ENCODE data around the gene ST8SIA5.

DNA sequence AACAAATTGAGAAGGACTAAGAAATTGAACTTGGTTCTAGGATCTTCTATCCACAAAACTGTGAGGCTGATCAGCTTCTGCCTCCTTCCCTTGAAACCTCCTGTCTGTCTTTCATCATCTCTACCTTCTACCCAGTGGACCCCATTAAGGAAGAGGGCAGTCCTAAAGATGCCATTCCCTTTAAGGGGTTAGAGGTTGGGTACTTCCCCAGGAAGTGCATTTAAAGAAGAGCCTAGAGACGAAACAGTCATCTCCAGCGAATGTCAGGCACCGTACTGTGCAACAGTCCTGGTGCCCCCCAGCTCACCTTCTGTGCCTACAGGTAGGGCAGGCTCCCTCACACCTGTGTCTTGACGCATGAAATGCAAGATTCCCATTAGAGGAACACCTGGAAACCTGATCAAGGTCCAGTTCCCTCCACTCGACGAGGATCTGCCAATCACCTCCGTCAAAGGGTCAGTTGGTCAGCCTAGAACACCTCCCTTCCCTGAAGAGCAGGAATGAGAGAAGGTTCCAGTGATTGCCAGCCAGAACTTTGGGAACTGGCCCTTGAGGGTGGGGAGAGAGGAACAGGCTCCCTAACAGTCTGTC, 120.7 kb downstream of the ST8SIA5 start:
- TF ChIP-seq, protein P1, sequence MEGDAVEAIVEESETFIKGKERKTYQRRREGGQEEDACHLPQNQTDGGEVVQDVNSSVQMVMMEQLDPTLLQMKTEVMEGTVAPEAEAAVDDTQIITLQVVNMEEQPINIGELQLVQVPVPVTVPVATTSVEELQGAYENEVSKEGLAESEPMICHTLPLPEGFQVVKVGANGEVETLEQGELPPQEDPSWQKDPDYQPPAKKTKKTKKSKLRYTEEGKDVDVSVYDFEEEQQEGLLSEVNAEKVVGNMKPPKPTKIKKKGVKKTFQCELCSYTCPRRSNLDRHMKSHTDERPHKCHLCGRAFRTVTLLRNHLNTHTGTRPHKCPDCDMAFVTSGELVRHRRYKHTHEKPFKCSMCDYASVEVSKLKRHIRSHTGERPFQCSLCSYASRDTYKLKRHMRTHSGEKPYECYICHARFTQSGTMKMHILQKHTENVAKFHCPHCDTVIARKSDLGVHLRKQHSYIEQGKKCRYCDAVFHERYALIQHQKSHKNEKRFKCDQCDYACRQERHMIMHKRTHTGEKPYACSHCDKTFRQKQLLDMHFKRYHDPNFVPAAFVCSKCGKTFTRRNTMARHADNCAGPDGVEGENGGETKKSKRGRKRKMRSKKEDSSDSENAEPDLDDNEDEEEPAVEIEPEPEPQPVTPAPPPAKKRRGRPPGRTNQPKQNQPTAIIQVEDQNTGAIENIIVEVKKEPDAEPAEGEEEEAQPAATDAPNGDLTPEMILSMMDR (IDR thresholded peaks at IDR 0.05 in 2 of 3, conservative IDR thresholded peaks at IDR 0.05 in 1 of 3; ENCODE audit: insufficient read depth in 2 of 3, low read depth in 1 of 3, low read length in 3 of 3): no peak
- TF ChIP-seq TGIF2 (CRISPR knock-in tag; IDR thresholded peaks at IDR 0.05): no peak
- no peak for TF ChIP-seq POLR2B (IDR thresholded peaks at IDR 0.05; ENCODE audit: low read depth, partially characterized antibody)
- TF ChIP-seq, protein P2, sequence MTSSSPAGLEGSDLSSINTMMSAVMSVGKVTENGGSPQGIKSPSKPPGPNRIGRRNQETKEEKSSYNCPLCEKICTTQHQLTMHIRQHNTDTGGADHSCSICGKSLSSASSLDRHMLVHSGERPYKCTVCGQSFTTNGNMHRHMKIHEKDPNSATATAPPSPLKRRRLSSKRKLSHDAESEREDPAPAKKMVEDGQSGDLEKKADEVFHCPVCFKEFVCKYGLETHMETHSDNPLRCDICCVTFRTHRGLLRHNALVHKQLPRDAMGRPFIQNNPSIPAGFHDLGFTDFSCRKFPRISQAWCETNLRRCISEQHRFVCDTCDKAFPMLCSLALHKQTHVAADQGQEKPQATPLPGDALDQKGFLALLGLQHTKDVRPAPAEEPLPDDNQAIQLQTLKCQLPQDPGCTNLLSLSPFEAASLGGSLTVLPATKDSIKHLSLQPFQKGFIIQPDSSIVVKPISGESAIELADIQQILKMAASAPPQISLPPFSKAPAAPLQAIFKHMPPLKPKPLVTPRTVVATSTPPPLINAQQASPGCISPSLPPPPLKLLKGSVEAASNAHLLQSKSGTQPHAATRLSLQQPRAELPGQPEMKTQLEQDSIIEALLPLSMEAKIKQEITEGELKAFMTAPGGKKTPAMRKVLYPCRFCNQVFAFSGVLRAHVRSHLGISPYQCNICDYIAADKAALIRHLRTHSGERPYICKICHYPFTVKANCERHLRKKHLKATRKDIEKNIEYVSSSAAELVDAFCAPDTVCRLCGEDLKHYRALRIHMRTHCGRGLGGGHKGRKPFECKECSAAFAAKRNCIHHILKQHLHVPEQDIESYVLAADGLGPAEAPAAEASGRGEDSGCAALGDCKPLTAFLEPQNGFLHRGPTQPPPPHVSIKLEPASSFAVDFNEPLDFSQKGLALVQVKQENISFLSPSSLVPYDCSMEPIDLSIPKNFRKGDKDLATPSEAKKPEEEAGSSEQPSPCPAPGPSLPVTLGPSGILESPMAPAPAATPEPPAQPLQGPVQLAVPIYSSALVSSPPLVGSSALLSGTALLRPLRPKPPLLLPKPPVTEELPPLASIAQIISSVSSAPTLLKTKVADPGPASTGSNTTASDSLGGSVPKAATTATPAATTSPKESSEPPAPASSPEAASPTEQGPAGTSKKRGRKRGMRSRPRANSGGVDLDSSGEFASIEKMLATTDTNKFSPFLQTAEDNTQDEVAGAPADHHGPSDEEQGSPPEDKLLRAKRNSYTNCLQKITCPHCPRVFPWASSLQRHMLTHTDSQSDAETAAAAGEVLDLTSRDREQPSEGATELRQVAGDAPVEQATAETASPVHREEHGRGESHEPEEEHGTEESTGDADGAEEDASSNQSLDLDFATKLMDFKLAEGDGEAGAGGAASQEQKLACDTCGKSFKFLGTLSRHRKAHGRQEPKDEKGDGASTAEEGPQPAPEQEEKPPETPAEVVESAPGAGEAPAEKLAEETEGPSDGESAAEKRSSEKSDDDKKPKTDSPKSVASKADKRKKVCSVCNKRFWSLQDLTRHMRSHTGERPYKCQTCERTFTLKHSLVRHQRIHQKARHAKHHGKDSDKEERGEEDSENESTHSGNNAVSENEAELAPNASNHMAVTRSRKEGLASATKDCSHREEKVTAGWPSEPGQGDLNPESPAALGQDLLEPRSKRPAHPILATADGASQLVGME (CRISPR knock-in tag; IDR thresholded peaks at IDR 0.05): no peak
- TF ChIP-seq, protein P3, sequence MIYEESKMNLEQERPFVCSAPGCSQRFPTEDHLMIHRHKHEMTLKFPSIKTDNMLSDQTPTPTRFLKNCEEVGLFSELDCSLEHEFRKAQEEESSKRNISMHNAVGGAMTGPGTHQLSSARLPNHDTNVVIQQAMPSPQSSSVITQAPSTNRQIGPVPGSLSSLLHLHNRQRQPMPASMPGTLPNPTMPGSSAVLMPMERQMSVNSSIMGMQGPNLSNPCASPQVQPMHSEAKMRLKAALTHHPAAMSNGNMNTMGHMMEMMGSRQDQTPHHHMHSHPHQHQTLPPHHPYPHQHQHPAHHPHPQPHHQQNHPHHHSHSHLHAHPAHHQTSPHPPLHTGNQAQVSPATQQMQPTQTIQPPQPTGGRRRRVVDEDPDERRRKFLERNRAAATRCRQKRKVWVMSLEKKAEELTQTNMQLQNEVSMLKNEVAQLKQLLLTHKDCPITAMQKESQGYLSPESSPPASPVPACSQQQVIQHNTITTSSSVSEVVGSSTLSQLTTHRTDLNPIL (CRISPR knock-in tag; IDR thresholded peaks at IDR 0.05): no peak
- TF ChIP-seq ZNF561 (CRISPR knock-in tag; conservative IDR thresholded peaks at IDR 0.05): no peak
- no peak for TF ChIP-seq ZNF140 (CRISPR knock-in tag; IDR thresholded peaks at IDR 0.05)
- TF ChIP-seq PRMT5 (CRISPR knock-in tag; IDR thresholded peaks at IDR 0.05): no peak
- no peak for TF ChIP-seq ZNF75A (CRISPR knock-in tag; IDR thresholded peaks at IDR 0.05)
- no peak for TF ChIP-seq MYC (IDR thresholded peaks at IDR 0.05; ENCODE audit: low read depth, low read length)
- no peak for TF ChIP-seq MYC (CRISPR knock-in tag; IDR thresholded peaks at IDR 0.05; ENCODE audit: borderline replicate concordance, low read depth)
- TF ChIP-seq KDM5B (IDR thresholded peaks at IDR 0.05; ENCODE audit: insufficient replicate concordance, low read depth, low read length): no peak
- TF ChIP-seq, protein P4, sequence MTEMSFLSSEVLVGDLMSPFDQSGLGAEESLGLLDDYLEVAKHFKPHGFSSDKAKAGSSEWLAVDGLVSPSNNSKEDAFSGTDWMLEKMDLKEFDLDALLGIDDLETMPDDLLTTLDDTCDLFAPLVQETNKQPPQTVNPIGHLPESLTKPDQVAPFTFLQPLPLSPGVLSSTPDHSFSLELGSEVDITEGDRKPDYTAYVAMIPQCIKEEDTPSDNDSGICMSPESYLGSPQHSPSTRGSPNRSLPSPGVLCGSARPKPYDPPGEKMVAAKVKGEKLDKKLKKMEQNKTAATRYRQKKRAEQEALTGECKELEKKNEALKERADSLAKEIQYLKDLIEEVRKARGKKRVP (CRISPR knock-in tag; IDR thresholded peaks at IDR 0.05): no peak
